GM21737 (cell line): ENCODE data around the gene CLN3.
"Not testable (repeated sequence)": the region's sequence is repeated elsewhere in the genome, so short reads cannot be mapped to it uniquely, and the experiment has no call there.

Source experiments
- ATAC-seq: cut with Tn5 transposase; IDR thresholded peaks from one replicate; pipeline ENCODE4 v1.9.1; 2021; ENCODE audit warnings: mild to moderate bottlenecking, moderate library complexity; ENCODE audit not compliant: unreplicated experiment

The CLN3 gene

DNA sequence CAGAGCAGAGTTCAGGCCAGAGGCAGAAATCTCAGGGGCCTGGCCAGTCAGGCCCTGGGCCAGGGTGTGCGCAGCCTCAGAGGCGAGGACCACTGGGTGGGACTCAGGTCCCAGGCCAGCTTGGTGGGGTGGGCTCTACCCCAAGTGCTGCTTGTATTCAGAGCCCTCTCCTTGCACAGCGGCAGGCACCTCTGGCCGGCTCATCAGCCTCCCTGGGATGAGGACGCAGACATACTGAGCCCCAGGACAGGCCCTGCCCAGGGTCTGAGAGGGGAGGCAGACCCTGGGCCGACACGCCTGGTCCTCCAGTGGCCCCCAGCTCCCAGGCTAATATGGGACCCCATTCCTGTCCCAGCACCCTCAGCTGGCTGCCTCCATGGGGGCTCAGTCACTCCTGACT lies 22.4 kb upstream of the CLN3 start:
- ATAC-seq, result no peak

GRCh38 chr16:28513484-28514181 lies 21.8 kb upstream of the CLN3 start:
- ATAC-seq, result no peak

GRCh38 chr16:28511801-28512789 lies 20.2 kb upstream of the CLN3 start:
- no peak for ATAC-seq

DNA sequence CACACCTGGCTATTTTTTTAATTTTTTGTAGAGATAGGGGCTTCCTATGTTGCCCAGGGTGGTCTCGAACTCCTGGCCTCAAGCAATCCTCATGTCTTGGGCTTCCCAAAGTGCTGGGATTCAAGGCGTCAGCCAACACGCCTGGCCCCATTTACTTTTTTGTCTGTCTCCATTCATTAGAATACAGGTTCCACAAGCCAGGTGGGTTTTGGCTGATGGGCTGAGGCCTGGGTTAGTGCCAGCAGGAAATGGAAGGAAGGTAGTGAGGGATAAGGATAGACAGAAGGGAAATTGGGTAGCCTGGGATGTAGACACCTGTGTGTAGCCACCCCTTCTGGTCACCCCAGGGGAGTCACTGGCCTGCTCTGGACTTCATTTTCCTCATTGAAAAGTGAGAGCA lies 19.2 kb upstream of the CLN3 start:
- ATAC-seq, result no peak

DNA sequence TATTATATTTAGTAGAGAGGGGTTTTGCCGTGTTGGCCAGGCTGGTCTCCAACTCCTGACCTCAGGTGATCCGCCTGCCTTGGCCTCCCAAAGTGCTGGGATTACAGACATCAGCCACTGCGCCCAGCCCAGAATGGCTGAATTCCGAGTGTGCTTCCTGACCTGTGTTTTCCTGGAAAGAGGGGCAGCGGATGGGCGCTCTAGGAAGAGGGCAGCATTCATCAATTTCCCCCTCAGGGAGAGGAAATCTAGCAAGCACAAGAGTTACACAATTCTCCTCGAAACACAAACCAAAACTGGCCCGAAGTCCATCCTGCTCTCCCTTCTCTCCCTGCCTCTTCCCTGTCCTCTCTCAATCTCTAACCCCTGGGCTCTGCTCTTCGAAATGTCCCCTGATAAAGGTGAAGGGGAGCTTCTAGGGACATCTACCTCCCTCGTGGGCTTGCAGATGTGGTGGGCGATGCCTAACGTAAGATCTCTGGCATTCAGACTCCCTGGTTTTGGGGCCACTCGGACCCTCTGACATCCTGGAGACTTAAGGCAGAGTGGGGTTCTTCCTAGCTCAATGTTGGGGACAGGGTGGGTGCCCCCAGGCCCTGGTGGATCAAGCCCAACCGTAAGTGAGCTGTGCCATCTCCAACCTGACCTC lies 13.7 kb upstream of the CLN3 start:
- no peak for ATAC-seq

- ATAC-seq, result no peak
Measured at GRCh38 chr16:28504707-28505404, 13.0 kb upstream of the CLN3 start.

- no peak for ATAC-seq
Measured at GRCh38 chr16:28503470-28504259, 11.8 kb upstream of the CLN3 start.

GRCh38 chr16:28502290-28502689 lies 10.4 kb upstream of the CLN3 start:
- ATAC-seq, result no peak

DNA sequence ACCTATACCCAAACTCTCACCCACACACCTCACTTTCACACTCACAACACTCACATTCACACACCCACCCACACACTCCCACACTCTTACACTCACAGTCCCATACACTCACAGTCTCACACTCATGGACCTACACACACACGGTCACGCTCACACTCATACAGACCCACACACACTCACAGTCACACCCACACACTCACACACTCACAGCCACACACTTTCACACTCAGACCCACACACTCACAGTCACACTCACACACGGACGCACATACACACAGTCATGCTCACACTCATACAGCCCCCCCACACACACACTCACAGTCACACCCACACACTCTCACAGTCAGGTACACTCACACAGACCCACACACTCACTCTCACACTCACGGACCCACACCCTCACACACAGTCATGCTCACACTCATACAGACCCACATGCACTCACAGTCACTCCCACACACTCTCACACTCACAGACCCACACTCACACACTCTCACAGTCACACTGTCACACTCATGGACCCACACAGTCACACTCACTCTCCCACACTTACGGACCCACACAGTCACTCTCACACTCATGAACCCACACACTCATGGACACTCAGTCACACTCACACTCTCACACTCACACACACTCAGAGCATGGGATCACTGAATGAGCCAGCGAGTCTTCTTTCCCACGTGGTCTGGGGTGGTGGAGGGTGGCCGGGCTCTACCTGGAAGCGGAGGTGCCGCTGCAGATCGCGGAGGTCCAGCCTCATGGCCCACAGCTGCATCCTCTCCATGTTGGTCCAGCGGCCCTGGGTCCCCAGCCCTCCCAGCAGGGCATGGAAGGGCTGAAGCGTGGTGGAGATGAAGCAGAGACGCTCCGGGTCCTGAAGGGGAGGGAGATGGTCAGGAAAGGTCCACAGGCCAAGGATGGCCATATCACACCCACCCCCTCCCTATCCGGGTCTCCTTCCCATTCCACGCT lies 9.7 kb upstream of the CLN3 start:
- no peak for ATAC-seq

DNA sequence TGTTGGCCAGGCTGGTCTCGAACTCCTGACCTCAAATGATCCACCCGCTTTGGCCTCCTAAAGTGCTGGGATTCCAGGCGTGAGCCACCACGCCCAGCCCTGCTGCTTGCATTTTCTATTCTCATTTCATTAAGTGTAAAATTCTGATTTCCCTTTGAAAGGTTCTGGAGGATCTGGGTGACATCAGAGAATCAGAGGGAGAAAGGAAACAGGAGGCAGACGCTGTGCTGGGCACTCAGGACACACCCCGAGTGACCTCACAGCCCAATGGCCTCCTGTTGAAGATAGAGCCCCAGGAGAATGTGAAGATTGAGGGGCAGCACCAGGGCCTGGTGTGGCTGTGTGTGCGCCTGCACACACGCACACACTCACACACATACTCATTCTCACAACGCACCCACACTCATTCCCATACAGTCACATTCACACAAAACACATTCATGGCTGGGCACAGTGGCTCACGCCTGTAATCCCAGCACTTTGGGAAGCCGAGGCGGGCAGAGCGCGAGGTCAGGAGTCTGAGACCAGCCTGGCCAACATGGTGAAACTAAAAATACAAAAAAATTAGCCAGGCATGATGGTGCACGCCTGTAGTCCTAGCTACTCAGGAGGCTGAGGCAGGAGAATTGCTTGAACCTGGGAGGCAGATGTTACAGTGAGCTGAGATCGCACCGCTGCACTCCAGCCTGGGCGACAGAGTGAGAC lies 8.8 kb upstream of the CLN3 start:
- not testable (repeated sequence) for ATAC-seq

DNA sequence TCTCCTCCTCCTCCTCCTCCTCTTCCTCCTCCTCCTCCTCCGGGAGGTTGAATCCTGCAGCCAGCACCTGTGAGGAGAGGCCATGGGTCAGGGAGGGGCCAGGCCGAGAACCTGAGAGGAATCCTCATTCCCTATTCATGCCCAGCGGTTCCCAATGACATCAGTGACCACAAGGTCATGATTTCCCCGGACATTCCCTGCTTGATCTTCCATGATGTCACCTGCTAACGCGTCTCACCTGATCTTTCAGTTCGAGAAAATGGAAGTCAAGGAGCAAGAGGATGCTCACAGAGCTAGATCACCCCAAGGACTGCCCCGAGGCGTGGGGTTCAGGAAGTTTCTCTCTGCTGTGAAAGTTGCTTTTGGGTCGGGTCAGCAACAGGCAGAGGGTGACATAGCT lies 8.0 kb upstream of the CLN3 start:
- no peak for ATAC-seq

DNA sequence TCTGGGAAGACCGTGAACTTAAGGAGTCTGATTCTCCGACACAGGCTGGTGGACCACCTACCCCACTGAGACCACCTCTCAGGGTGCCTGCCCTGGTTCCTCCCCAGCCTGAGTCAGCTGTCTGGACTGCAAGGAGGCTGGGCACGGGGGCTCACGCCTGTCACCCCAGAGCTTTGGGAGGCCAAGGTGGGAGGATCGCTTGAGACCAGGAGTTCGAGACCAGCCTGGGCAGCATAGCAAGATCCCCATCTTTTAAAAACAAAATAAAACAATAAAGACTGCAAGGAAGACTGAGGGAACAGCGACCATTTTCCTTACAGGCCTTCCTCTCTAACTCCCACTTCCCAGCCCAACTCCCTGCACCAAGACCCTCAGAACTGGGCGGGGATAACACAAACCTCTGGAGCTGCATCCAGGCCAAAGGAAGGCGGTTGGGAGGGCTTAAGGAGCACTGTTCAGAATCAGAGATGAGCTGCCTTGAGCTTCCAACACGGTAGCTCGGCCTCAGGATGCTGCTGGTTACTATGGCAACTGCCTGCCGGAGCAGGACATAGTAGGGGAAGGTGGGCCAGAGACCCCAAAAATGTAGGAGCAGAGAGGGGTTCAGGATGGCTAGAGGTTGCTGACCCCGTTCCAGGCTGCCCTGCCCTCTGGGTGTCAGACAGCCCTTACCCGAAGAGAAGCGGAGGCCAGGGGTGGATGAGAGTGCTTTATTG lies 7.0 kb upstream of the CLN3 start:
- ATAC-seq, result no peak

- no peak for ATAC-seq
Measured at GRCh38 chr16:28497861-28498599, 6.2 kb upstream of the CLN3 start.

- no peak for ATAC-seq
Measured at GRCh38 chr16:28497386-28497785, 5.5 kb upstream of the CLN3 start.

- ATAC-seq, result no peak
Measured at GRCh38 chr16:28496844-28497243, 5.0 kb upstream of the CLN3 start.

- no peak for ATAC-seq
Measured at GRCh38 chr16:28495795-28496749, 4.2 kb upstream of the CLN3 start.
